Loucy (cell line): ENCODE results near the gene SLC5A2.

Experiments used
- CTCF ChIP-seq: fragments of 200-600 bp; sonication (generic); conservative IDR thresholded peaks from 2 replicates; pipeline ENCODE4 v1.5.1; 2014; ENCODE audit warnings: mild to moderate bottlenecking, antibody characterized with exemption, low read length
- EZH2phosphoT487 ChIP-seq: fragments of 200-600 bp; IDR thresholded peaks from 2 replicates; pipeline ENCODE4 v1.6.1; 2018; ENCODE audit warnings: antibody characterized with exemption, mild to moderate bottlenecking, moderate library complexity, borderline replicate concordance

- no peak for TF ChIP-seq CTCF
- no peak for TF ChIP-seq EZH2phosphoT487
Observed at GRCh38 chr16:31479751-31480150, 3.2 kb upstream of the SLC5A2 start.
